Activated naive CD4-positive, alpha-beta T cell treated with anti-CD3 and anti-CD28 coated beads for 36 hours (primary cell): Measurements from ENCODE around the gene SLC43A1. TPM values are rescaled to one million over a fixed set of nuclear protein-coding genes. Genes with fewer than 3 reads are reported as not detected.

ENCODE experiments used
- CTCF ChIA-PET: fragments of 350-600 bp; sonication (Branson Sonifier 250); formaldehyde crosslinking; loops from one replicate; lab custom pipeline; 2021; ENCODE audit warnings: antibody characterized with exemption; lab: Charles Lee
- DNase-seq: peaks from one replicate; pipeline ENCODE4 v3.0.0-alpha.2; 2020
- H3K27ac Mint-ChIP-seq: one replicate; pipeline ENCODE4 v1.8.0; 2021; ENCODE audit warnings: mild to moderate bottlenecking, mixed read lengths
- H3K27me3 Mint-ChIP-seq: one replicate; pipeline ENCODE4 v1.8.0; 2021; ENCODE audit warnings: low read depth, mixed read lengths
- H3K36me3 Mint-ChIP-seq: one replicate; pipeline ENCODE4 v1.8.0; 2021; ENCODE audit warnings: low read depth, mixed read lengths
- H3K4me1 Mint-ChIP-seq: one replicate; pipeline ENCODE4 v1.8.0; 2021; ENCODE audit warnings: low read depth, mixed read lengths
- H3K4me3 Mint-ChIP-seq: one replicate; pipeline ENCODE4 v1.8.0; 2021; ENCODE audit warnings: mild to moderate bottlenecking, moderate library complexity, mixed read lengths
- H3K9me3 Mint-ChIP-seq: one replicate; pipeline ENCODE4 v1.8.0; 2021; ENCODE audit warnings: mixed read lengths
- intact Hi-C: fragments of 100-400 bp; cut with micrococcal nuclease; formaldehyde crosslinking; loops from one replicate; pipeline ENCODE4 v1.15.1; 2023
- total RNA-seq, 2 experiments: library from RNA; stranded (reverse); gene quantifications; one replicate each; pipeline ENCODE4 v1.2.3, GENCODE V29; 2021

SLC43A1 gene
- total RNA-seq, 2 experiments from 2014 or later: 26.5 to 29.7 TPM

- DNase-seq: peak; percentile 93
- Mint-ChIP-seq H3K4me1 (peaks cover 12% of the 10 kb centered on the region), H3K4me3 (no peak overlapping the region), H3K27me3 (no peaks in the 10 kb centered on the region), H3K27ac (peak overlapping the region; percentile 93), H3K36me3 (peaks cover 41% of the 10 kb centered on the region), H3K9me3 (no peaks in the 10 kb centered on the region)
- intact Hi-C loops: loop anchor here (1.0 to 5.0 kb wide), 5 partner anchors 21 to 150 kb away; partner anchors contain the start of genes SLC43A1 and UBE2L6
- CTCF ChIA-PET: interaction anchor here (0.6 to 7.8 kb wide), 44 partner anchors 8 to 1020 kb away, joined by 3 to 270 read pairs (median 5); partner anchors contain the start of genes RTN4RL2, SLC43A1, TIMM10 and UBE2L6
Observed at GRCh38 chr11:57493507-57494503, 21.7 kb downstream of the SLC43A1 start.

- Mint-ChIP-seq H3K27me3 (no peaks in the 10 kb centered on the region), H3K36me3 (peaks cover 52% of the 10 kb centered on the region), H3K4me1 (peaks cover 12% of the 10 kb centered on the region), H3K27ac (no peak overlapping the region), H3K9me3 (no peaks in the 10 kb centered on the region), H3K4me3 (no peak overlapping the region)
- CTCF ChIA-PET: interaction anchor here (0.6 to 7.8 kb wide), 20 partner anchors 9 to 202 kb away, joined by 3 to 270 read pairs (median 4); partner anchors contain the start of genes SLC43A1, TIMM10 and YPEL4
- DNase-seq: peak; percentile 71
- intact Hi-C loops: loop anchor here (2.0 to 5.0 kb wide), 2 partner anchors 34 to 75 kb away; partner anchors contain the start of gene UBE2L6
Observed at GRCh38 chr11:57491371-57492061, 24.0 kb downstream of the SLC43A1 start.

GRCh38 chr11:57490456-57491248, 24.9 kb downstream of the SLC43A1 start:
- H3K27me3 Mint-ChIP-seq: no peaks in the 10 kb centered on the region
- H3K36me3 Mint-ChIP-seq: peaks cover 54% of the 10 kb centered on the region
- H3K4me1 Mint-ChIP-seq: peaks cover 13% of the 10 kb centered on the region
- CTCF ChIA-PET: interaction anchor here (0.9 to 7.8 kb wide), 14 partner anchors 9 to 154 kb away, joined by 3 to 270 read pairs (median 6); partner anchors contain the start of genes SLC43A1, TIMM10 and YPEL4
- intact Hi-C loops: loop anchor here (5.0 kb wide), 1 partner anchor 33 kb away; no protein-coding TSS in a partner anchor
- no peak overlapping the region for H3K4me3 Mint-ChIP-seq
- H3K9me3 Mint-ChIP-seq: no peaks in the 10 kb centered on the region
- no peak overlapping the region for H3K27ac Mint-ChIP-seq
- DNase-seq: no peak

GRCh38 chr11:57487920-57488659, 27.4 kb downstream of the SLC43A1 start:
- intact Hi-C loops: no loop called here

DNA sequence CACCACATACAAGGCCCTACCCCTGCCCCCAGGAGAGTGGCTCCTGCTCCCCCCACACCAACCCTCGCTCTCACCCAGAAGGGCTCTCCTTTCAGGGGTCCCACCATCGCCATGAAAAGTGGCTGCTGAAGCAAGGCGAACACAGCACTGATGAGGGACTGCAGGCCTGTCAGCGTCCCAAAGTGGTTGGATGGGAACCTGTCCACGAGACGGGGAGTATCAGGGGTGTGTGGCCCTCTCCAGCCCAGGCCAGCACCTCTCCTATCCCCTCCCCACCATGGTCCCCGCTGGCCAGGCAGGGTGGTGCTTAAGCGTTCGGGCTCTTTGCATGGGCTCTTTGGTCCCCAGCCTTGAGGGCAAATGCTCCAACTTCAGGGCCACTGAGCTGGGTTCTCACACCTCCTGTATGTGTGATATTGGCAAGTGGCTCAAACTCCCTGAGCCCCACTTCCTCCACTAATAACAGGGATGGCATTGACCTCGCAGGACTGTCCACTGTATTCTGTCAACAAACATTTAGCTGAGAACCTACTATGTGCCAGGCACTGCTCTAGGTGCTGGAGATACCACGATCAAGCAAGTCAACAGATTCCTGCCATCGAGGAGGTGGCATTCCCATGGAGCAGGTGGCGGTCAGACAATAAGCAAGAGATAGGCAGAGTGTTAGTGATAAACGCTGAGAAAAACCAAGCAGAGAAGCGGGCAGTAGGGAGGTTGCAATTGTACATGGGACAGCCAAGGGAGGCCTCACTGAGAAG, 28.3 kb downstream of the SLC43A1 start:
- intact Hi-C loops: no loop called here
- peaks cover 10% of the 10 kb centered on the region for H3K4me1 Mint-ChIP-seq
- H3K36me3 Mint-ChIP-seq: peaks cover 56% of the 10 kb centered on the region
- no peak overlapping the region for H3K4me3 Mint-ChIP-seq
- no peaks in the 10 kb centered on the region for H3K9me3 Mint-ChIP-seq
- no peak for DNase-seq
- H3K27ac Mint-ChIP-seq: no peak overlapping the region
- CTCF ChIA-PET: interaction anchor here (0.7 to 1.6 kb wide), 2 partner anchors 15 to 29 kb away, joined by 3 to 6 read pairs; no protein-coding TSS in a partner anchor
- peaks cover under 1% of the 10 kb centered on the region for H3K27me3 Mint-ChIP-seq

More at GRCh38 chr11:57487920-57488659, 27.4 kb downstream of the SLC43A1 start:
- Mint-ChIP-seq H3K27ac (no peak overlapping the region), H3K9me3 (no peaks in the 10 kb centered on the region), H3K36me3 (peaks cover 56% of the 10 kb centered on the region), H3K4me1 (peaks cover 8% of the 10 kb centered on the region), H3K4me3 (no peak overlapping the region), H3K27me3 (no peaks in the 10 kb centered on the region)
- DNase-seq: no peak
- CTCF ChIA-PET: interaction anchor here (0.8 to 1.6 kb wide), 4 partner anchors 30 to 169 kb away, joined by 3 to 8 read pairs (median 6); no protein-coding TSS in a partner anchor

DNA sequence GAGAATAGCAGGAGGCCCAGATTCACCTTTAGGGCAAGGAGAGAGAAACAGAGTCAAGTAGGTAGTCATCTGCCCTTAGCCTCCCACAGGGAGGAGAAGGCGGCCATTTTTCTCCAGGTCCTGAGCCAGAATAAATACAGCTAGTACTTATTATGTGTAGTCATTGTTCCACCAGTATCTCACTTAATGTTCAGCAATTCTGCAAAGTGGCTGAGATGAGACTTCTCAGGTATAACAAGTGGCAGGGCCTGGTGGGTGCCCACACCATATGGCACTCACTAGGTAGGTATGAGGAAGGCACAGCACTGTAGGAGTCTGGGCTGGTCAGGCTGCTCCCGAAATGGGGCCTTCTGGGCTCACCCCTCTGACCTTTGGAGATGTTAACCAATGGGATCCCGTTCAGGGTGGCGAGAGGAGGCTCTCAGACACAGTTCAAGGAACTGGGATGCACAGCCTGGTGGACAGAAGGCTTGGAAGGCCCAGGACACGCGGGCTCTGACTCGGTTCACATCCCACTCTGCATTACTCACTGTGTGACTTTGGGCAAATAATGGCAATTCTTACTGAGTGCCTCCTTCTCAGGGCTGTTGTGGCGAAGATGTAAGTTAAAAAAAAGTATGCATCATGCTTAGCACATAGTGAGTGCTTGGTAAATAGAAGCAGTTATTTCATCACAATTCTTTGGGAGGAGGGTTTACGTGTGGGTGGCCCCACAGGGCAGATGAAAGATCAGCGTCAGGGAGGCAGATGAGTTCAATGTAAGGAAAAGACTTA, 30.1 kb downstream of the SLC43A1 start:
- intact Hi-C loops: no loop called here
- Mint-ChIP-seq H3K36me3 (peaks cover 45% of the 10 kb centered on the region), H3K4me3 (no peak overlapping the region), H3K27me3 (peaks cover 5% of the 10 kb centered on the region), H3K27ac (no peak overlapping the region), H3K4me1 (peaks cover 13% of the 10 kb centered on the region), H3K9me3 (no peaks in the 10 kb centered on the region)
- no peak for DNase-seq
- CTCF ChIA-PET: interaction anchor here (0.7 to 9.9 kb wide), 3 partner anchors 28 to 42 kb away, joined by 5 to 211 read pairs (median 24); partner anchors contain the start of gene RTN4RL2

- no peaks in the 10 kb centered on the region for H3K9me3 Mint-ChIP-seq
- no peak overlapping the region for H3K4me3 Mint-ChIP-seq
- no peak overlapping the region for H3K27ac Mint-ChIP-seq
- peaks cover 16% of the 10 kb centered on the region for H3K4me1 Mint-ChIP-seq
- CTCF ChIA-PET: interaction anchor here (0.6 to 9.9 kb wide), 28 partner anchors 9 to 160 kb away, joined by 3 to 211 read pairs (median 4); partner anchors contain the start of genes RTN4RL2 and SLC43A1
- DNase-seq: no peak
- H3K36me3 Mint-ChIP-seq: peaks cover 35% of the 10 kb centered on the region
- H3K27me3 Mint-ChIP-seq: peaks cover 7% of the 10 kb centered on the region
- intact Hi-C loops: no loop called here
Observed at GRCh38 chr11:57484141-57484710, 31.3 kb downstream of the SLC43A1 start.

- CTCF ChIA-PET: interaction anchor here (0.6 to 9.9 kb wide), 28 partner anchors 9 to 157 kb away, joined by 3 to 211 read pairs (median 4); partner anchors contain the start of genes RTN4RL2 and SLC43A1
- DNase-seq: no peak
- Mint-ChIP-seq H3K4me3 (no peak overlapping the region), H3K36me3 (peaks cover 29% of the 10 kb centered on the region), H3K4me1 (peaks cover 16% of the 10 kb centered on the region), H3K9me3 (no peaks in the 10 kb centered on the region), H3K27ac (no peak overlapping the region), H3K27me3 (peaks cover 7% of the 10 kb centered on the region)
- intact Hi-C loops: no loop called here
Observed at GRCh38 chr11:57483562-57483918, 32.0 kb downstream of the SLC43A1 start.

GRCh38 chr11:57482782-57483561, 32.5 kb downstream of the SLC43A1 start:
- H3K27me3 Mint-ChIP-seq: peaks cover 10% of the 10 kb centered on the region
- CTCF ChIA-PET: interaction anchor here (0.8 to 9.9 kb wide), 27 partner anchors 8 to 158 kb away, joined by 3 to 211 read pairs (median 4); partner anchors contain the start of genes RTN4RL2 and SLC43A1
- no peaks in the 10 kb centered on the region for H3K9me3 Mint-ChIP-seq
- peak overlapping the region; percentile 39 for H3K4me3 Mint-ChIP-seq
- peak; percentile 71 for DNase-seq
- peaks cover 23% of the 10 kb centered on the region for H3K36me3 Mint-ChIP-seq
- no peak overlapping the region for H3K27ac Mint-ChIP-seq
- intact Hi-C loops: no loop called here
- H3K4me1 Mint-ChIP-seq: peaks cover 16% of the 10 kb centered on the region
